HG02759 (cell line): ENCODE data around the gene HGF.
"Not testable (repeated sequence)": the region's sequence is repeated elsewhere in the genome, so short reads cannot be mapped to it uniquely, and the experiment has no call there.

ENCODE experiments used
- ATAC-seq: cut with Tn5 transposase; IDR thresholded peaks from one replicate; pipeline ENCODE4 v1.9.1; 2021; ENCODE audit warnings: mild to moderate bottlenecking, moderate library complexity; ENCODE audit not compliant: unreplicated experiment

HGF gene

DNA sequence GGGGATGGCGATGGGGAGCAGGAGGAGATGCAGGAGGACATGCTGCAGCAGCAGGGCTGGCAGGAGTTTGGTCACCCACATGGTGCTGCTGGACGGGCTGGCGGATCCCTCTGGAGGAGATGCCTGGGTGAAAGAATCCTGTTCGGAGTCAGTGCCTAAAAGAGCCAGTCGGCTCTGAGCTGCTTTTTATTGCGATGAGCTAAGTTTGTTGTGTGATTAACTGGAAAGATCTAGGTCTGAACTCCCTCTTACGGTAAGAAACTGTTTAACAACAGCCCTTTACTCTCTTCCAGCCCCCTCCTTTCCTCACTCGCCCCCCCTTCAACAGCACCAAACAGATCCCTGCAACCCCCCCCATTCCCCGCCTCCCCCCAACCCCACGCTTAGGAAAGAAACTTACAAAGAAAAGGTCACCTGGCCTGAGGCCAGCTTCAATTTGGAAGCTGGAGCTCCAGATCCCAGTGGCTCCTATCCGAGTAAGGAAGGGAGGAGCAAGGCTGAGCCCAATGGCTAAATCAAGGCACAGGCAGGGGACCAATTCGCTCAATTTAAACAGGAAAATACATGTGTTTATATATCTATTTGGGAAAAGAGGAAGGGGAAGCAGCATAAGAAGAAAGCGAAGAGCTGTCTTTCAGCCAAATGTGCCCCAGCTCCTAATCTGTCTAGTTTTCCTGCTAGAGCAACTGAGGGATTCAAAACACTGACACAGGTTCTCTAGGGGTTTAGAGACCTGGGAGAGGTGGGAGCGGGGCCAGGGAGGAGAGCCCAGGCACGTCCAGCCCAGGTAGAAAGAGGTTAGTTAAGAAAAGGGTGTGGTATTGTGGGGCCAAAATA, at the start of gene HGF:
Gene HGF (minus strand): TSS at position 157 of the 837 bp plus-strand sequence. CDS start 76 bp downstream, at position 81.
- no peak for ATAC-seq

DNA sequence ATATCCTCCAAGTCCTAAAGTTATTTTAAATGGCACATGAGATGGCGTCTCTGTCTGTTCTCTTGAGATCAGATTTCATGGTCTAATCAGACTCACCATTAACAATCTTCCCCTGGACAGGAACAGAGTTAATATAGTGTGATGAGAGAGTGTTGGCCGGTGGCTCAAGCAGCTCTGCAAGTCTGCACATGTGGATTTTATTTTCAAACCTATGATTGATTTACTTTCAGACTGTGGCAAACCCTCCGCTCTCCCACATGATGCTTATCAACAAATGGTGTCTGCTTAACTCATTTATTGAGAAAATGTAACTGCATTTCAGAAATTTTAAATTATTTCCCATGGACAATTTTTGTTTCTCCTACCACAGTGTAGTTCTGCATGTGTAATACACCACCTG, 46.5 kb upstream of the HGF start:
- ATAC-seq, result no peak

DNA sequence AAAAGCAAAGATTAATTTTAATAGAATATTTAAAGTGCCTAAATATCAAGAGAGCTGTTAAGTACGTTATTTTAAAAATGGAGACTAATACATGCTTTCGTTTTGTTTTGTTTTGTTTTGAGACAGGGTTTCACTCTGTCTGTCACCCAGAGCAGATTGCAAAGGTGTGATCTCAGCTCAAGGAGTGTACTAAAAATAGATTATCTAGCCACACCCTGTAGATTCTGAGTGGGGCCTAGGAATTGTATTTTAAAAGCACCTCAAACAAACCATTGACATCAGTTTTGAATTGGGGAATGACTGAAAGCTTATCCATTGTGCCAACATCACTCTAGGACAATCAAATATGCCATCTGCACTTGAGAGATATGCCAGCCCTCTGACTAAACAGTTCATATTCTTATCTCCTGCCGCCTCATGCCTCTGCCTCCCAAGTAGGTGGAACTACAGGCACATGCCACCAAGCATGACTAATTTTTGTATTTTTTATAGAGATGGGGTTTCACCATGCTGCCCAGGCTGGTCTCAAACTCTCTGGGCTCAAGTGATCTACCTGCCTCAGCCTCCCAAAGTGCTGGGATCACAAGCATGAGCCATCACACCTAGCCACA, 43.1 kb upstream of the HGF start:
- ATAC-seq, result peak; percentile 89

DNA sequence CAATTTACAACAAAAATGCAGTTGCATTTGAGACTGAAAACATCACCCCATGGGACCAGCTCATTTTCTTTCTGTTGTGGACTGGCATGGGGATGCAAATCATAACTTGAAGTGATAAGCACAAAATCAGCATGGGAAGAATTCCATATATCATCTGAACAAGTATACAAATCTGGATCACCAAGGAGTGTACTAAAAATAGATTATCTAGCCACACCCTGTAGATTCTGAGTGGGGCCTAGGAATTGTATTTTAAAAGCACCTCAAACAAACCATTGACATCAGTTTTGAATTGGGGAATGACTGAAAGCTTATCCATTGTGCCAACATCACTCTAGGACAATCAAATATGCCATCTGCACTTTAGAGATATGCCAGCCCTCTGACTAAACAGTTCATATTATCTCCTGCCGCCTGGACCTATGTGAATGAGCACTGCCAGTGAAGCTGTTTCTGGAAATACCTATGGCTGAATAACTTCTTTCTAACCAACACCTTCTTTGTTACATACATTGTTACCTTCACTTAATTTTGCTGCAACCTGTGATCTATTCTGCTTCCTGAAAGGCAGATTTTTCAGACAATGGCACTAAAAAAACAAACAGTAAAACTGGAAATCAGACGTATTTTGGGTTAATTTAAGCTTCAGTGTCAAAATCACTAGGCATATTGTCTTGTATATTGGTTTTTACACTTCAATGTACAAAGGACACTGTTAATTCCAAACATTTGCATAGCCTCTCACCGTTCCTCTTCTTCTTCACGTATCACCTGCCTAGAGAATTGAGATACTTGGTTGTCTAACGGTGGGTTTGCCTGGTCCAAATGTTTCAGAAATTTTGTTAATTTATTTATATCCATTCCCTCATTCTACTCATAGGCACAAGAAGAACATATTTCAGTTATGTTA, 42.4 kb upstream of the HGF start:
- peak; percentile 31 for ATAC-seq

DNA sequence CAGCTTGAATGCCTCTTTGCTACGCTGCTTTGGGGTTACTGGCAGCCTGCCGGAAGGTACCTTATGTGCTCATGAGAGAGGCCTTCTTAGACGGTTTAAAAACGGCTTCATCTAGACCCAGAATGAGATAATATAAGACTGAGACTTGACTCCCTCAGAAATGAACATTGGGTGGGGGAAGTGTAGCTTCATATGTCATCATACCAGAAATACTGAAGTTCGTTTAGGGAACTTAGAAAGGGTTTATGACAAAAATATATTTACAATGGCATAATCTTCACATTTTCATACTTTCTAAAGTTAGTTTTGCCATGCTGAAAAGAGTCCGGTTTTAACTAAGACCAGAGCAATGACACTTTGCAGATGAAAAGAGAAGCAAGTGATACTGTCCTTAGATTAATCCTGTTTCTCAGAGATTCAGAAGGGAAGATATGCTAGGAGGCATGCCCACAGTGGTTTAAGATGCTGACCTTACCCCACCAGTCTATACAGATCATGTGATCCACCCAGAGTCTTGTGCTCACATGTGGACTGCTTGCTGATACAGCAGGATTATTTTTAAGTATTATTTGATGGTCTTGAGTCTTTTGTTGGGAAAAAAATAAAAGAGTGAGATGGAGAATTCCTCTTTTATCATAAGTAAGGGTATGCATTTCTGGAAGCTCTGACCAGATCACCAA, 40.8 kb upstream of the HGF start:
- no peak for ATAC-seq

DNA sequence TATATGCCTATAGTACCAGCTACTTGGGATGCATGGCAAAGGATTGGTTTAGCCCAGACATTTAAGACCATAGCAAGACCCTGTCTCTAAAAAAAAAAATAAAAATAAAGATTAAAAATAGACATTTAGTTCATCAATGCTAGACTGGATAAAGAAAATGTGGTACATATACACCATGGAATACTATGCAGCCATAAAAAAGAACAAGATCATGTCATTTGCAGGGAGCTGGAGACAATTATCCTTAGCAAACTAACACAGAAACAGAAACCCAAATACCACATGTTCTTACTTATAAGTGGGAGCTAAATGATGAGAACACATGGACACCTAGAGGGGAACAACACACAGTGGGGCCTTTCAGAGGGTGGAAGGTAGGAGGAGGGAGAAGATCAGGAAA, 38.5 kb upstream of the HGF start:
- ATAC-seq, result not testable (repeated sequence)

DNA sequence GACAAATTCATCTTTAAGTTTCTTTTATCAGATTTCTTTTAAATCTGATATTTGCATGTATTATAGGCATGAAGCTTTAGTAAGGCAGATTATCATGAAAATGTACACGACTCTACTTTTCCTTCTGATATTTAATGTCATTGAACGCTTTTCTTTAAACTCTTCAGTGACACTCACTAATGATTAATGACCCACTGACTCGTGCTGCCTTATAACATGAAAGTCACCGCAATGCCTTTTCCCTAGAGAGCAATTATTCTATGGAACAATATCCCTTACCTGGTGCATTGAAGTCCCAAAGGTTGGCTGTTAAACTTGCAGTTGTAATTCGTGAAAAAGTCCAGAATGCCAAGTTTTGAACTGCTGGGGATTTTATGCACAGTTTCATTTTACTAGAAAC, 33.4 kb upstream of the HGF start:
- ATAC-seq, result no peak

DNA sequence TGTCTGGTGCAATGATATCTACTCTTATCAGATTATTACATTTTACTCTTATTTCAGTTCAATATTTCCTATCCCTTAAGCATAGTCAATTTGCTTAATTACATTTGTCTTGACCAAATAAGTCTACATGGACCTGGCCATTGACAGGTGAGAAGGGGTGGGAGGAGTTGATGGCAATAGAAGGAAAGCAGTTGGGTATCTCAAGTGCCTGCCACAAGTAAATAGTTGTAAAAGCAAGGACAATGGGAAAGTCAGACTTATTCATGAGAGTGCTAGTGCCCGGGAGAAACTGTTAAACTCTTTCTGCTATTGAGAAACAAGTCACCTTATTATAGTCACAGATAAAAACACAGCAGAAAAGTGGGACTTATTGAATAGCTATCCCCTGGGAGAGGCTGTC, 32.4 kb upstream of the HGF start:
- ATAC-seq, result no peak

DNA sequence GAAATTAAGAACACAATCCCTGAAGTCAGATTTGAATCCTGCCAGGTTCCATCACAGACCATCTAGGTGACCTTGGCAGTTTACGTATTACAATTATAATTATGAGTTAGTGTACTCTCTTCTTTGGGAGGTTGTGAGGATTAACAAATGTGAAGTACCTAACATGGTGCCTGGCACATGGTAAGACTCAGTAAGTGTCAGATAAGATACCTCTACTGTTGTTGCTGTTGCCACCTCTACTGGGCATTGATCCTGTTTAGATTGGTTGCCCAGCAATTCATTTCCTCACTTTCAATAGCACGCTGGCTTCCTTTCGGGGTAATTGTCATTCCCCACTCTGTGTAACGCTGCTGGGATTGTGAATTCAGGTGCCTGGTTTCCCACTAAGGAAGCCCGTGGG, 31.7 kb upstream of the HGF start:
- no peak for ATAC-seq

DNA sequence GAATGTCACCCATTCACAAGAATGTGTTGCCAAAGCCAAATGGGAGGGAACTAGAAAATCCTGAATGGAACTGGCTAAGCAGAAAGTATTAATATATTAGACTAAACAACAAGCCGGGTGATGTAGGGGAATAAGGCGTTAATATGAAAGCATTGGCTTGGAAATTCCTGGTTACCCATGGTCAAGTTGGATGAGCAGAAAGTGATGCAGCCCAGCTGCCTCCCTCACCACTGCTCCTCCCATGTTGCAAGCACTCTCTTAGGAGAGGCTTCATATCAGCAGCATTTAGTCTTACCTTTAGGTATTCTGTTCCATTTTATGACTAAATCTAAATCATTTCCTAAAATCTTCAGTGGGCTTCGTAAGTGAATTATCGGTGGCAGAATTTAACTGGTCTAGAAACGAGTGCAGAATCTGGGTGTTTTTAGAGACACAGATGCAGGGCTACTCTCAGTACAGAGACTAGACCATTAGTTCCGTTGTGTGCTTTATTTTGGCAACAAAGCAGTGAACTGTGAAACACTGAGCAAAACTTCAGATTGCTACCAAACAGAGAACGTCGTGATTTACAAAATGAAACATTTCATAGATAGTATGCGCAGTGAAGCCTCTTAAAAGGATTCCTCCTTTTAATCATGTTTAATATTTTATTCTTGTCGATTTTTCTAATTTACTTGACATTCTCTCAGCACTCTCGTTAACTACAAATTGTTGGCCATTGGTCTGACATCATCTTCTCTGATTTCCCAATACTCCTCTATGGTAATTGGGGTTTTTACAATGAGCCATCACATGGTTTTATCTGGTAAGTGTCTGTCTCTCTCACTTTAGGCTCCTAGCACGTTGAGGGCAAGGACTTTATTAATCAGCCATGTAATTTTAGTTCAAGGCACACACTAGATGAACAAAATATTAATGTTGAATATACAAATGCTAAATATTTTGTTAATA, 22.0 kb upstream of the HGF start:
- no peak for ATAC-seq

DNA sequence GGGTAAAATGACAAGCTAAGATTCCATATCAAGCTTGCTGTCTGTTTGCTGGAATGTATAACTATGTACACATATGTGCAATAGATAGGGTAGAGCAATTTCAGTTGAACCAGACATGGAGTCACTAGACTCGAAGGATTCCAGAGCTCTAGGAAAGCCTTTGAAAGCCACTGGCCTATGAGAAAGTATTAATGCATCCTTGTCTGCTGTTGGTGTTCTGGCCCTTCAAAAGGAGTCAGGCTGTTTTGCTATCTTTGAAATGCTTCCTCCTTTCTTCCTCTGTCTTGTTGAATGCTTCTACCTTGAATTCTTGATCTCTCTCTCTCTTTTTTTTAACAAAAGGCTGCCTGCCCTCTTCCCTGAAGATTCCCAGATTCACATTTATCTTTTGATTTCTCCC, 20.8 kb upstream of the HGF start:
- ATAC-seq, result no peak

DNA sequence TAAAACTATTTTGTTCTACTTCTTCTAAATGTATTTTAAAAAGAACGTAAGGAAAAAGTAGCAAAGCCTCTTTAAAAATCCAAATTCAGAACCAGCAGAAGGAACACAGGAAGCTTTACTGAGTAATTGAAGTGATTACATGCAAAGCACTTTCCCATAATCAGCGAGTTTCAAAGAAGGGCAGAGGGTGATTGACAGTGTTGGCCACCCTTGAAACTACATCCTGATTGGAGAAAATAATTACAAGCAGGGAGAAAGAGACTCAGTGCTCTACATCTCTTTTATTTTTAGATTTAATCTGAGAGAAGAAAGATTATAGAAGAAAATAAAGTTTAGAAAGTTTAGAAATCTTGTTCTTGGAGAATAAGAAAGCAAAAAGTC, 20.3 kb upstream of the HGF start:
- no peak for ATAC-seq

DNA sequence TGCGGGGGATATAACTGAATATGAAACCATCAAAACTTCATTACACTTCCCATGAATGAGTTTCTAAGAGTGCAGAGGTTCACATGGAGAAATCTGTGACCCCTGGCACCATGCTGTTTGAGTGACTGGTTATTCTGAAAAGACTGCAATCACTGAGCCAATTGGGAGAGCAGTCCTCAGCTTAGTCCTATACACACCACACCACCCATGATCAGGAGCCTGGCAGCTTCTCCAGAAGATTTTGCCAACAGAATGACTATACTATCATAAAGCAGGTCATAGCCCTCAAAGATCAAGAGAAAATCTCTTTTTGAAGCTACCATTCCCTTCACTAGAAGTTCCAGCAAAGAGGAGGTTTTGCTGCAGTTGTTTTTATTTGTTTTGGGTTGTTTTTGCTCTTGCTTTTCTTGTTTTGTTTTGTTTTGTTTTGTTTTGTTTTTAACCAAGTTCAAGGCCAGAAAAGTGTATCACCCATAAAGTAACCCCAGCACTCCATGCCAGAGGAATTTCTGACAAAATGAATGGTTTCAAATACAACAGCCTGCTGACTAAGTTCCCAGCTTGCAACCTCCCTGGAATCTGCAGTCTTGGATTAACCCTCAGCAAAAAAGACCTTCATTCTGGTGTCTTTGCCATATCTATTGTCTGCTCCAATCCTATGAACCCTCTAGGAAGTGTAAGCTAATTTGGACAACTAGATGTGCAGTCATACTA, 19.7 kb upstream of the HGF start:
- no peak for ATAC-seq

DNA sequence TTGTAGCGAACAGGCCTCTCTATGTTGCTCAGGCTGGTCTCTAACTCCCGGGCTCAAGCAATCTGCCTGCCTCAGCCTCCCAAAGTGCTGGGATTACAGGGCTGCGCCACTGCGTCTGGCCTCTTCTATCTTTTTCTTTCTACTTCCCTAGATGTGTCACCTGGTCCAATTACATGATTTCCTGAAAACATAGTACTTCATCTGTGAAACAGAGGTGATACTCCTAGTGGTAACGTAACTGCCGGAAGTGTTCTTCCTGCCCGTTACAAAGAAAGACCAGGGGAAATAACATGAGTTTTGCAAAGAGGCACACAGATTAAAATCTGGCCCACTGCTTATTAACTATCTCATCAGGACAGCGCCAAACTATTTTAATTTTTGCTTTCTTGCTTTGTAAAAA, 18.4 kb upstream of the HGF start:
- ATAC-seq, result no peak

DNA sequence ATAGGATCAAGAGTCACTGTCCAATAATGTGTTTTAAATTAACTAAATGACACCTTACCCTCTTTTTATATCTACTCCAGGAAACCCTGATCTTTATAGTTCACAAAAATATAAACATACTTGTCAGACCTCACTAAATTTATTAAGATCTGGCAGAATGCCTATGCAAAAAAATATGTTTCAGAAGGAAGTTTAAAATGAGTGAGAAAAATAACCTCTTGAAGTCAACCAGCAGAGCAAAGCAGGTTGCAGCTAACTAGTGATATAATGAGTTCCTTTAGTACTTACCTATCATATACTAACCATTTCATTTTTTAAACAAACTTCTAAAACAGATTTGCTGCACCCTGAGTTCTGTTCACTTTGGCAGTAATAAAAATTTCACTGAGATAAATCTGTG, 14.0 kb upstream of the HGF start:
- ATAC-seq, result no peak

DNA sequence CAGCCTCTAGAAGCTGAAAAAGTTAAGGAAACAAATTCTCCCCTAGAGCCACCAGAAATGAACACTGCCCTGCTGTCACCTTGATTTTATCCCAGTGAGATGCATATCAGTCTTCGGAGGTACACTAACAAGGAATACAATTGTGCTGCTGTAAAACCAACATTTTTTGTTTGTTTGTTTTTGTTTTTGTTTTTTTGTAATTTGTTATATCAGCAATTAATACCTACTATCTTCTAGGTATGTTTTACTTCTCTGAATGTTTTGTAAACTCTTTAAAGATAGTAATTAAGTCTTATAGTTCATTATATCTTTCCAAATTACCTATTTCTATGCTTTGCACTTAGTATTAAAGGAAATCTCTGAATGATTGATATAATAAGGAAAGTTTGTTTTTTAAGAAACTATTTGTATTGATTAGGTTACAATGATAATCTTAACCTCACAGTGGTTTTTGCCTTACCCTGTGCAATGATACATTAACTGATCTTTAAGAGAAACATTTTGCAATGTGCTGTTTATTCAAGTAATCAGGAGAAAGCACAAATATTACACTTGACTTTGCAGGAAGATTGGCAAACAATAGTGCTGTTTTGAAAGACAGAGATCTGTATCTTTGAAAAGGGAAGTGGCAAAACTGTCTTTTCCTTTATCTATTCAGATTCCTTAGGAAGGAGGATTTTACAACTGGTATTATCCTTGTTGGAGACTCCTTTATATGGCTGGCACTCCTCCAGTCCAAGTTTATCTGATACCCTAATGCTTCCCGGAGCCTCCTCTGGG, 11.3 kb upstream of the HGF start:
- ATAC-seq, result no peak

DNA sequence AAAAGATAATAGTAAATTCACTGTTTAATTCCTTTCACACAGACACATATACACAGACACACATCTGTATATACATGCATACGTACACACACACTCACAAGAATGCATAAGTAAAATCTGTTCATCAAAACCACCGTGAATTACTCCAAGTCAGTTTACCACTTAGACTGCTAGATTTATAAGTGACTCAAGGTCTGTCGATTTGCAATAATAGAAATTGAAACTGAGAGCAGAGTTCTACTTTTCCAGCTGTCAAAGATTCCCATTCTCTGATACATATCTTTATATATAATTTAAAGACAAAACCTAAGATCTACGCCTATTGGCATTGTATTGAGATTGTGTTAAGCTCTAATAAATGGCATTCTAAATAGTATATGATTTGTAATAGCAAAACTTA, 9.9 kb upstream of the HGF start:
- ATAC-seq, result no peak

DNA sequence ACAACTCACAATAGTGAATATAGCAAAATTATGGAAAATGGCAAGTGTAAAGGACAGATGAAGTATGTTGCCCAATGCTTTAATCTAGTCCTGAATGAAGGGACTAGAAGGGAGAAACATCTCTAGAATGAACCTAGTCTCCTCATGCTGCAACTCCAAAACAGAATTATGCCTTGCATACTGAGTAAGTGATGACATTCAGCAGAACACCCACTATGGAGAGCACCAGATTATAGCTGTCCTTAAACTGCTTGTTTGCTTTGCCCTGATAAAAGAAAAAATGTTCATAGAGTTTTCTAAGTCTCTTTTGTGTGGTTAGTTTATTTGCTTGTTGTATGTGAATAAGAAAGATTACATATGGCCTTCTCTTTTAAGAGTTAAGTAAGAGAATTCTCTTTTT, 7.8 kb upstream of the HGF start:
- no peak for ATAC-seq
